NCI-H82 (cell line): Measurements from ENCODE around the gene CYB561D1.
"Not testable (repeated sequence)": the region's sequence is repeated elsewhere in the genome, so short reads cannot be mapped to it uniquely, and the experiment has no call there.

Experiments used
- DNase-seq: peaks from one replicate; lab custom pipeline; 2025; lab: John Stamatoyannopoulos, UW

Gene CYB561D1

DNA sequence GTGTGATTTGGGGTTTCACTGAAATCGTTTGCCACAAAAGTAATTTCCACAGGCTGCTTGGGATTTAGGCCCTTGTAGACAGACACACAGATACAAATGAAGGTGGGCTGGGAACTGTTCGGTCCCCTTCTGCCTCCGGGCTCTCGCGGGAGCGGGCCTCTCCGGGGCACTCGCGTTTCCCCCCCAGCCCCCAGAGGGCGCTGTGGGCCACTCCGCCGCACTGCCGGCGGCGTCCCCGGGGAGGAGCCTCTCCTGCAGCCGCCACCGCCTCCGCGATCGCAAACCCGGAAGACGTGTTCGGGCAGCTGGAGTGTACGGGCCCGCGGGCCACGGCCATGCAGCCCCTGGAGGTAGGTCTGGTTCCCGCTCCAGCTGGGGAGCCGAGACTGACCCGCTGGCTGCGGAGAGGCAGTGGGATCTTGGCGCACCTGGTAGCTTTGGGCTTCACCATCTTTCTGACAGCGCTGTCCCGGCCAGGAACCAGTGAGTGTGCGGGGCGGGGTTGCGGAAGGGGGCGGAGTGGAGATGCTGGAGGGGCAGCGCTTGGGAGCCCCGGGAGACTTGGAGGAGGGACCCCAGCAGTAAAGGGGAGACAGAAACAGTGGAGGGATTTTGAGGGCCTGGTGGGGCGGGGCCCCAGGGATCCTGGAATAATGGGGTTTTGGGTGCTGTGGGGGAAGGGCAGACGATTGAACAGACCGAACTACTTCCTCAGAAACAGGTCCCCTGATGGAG is at the start of gene CYB561D1:
Gene CYB561D1 (plus strand): TSS at position 290 of the 735 bp plus-strand sequence. CDS start 46 bp downstream, at position 336.
- DNase-seq = peak; percentile 90

- peak; percentile 30 for DNase-seq
Observed at GRCh38 chr1:109444346-109444745, 49.5 kb upstream of the CYB561D1 start.

- not testable (repeated sequence) for DNase-seq
Observed at GRCh38 chr1:109445949-109446695, 47.8 kb upstream of the CYB561D1 start.

DNA sequence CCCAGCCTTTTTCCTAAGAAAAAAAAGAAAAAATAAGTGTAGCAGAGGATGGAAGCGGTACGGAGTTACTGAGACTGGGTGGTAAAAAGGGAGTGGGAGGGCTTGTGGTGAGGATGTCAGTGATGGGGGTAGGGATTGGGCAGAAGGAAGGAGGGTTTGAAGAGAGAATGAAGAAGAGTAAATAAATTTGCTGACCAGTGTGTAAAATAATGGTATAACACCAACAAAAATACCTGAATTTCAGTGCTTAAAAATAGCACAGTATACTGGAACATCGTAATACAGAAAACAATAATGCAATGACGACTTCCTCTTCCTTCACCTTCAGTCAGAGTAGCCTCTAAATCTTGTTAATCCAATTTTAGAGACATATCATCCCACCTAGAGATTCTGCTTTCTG is 46.4 kb upstream of the CYB561D1 start:
- DNase-seq = no peak

GRCh38 chr1:109454497-109455133 is 39.3 kb upstream of the CYB561D1 start:
- DNase-seq = no peak

DNA sequence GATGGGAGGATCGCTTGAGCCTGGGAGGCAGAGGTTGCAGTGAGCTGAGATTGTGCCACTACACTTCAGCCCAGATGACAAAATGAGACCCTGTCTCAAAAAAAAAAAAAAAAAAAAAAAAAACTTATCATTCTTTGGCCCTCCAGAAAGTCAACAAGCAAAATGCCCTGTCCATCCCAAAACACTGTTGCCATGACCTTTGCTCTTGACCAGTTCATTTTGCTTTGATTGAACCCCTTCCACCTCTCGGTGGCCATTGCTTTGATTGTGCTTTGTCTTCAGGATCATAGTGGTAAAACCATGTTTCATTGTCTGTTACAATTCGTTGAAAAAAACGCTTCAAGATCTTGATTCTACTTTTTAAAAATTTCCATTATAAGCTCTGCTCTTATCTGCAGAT is 36.1 kb upstream of the CYB561D1 start:
- no peak for DNase-seq

- DNase-seq = no peak
Observed at GRCh38 chr1:109466125-109466451, 27.8 kb upstream of the CYB561D1 start.

DNA sequence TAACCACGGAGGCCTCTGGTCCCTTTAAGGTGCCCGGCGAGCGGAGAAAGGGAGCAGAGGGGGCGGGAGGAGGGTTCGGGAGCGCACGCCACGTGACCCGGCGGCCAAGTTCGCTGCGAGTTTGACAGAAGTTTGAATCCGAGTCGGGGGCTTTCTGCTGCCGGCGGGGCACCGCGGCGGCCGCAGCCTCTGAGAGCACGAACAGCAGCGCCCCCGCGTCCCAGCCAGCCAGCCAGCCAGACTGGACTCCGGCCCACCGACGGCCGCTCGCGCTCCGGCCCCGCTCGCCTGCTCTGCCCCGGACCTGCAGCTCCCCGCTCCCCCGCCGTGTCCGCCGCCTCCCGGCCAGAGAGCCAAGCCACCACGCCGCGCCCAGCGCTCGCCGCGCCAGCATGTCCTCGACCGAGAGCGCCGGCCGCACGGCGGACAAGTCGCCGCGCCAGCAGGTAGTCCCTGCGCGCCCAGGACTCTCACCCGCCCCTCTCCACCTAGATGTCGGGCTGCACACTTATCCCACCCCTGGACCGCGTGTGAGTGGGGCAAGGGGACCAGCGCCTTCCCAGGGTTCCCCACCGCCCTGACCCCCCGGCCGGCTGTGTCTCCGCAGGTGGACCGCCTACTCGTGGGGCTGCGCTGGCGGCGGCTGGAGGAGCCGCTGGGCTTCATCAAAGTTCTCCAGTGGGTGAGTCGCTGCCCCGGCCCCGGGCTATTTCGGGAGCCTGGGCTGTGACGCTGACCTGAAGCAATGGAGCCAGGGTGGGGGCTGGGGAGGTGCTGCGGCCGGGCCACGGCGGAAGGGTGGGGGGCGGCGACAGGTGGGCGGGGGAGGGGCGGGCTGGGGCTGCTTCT is 27.2 kb upstream of the CYB561D1 start, which contains the start of gene SYPL2:
Gene SYPL2 (plus strand): TSS at position 95 of the 849 bp plus-strand sequence. CDS start 298 bp downstream, at position 393.
- DNase-seq = peak; percentile 36

GRCh38 chr1:109467301-109467777 is 26.6 kb upstream of the CYB561D1 start:
- no peak for DNase-seq

DNA sequence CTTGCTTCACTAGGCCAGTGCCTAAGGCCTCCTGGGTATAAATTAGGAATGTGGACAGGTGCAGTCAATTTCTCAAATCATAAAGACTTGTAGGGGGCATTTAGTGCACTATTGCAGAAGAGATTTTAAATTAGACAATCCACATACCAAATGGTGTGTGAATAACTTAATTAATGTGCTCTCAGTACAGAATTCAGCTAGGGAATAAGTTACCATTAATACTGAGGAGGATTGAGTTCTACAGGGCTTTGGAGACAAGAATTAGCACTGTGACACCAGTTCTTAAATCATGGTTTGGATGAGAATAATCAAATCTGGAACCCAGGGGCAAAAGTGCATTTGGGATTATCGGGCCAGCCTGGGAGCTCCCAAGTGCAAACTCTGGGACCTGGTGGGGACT is 25.8 kb upstream of the CYB561D1 start:
- DNase-seq = no peak

- no peak for DNase-seq
Observed at GRCh38 chr1:109468903-109469302, 25.0 kb upstream of the CYB561D1 start.

GRCh38 chr1:109470245-109470644 is 23.6 kb upstream of the CYB561D1 start:
- no peak for DNase-seq

DNA sequence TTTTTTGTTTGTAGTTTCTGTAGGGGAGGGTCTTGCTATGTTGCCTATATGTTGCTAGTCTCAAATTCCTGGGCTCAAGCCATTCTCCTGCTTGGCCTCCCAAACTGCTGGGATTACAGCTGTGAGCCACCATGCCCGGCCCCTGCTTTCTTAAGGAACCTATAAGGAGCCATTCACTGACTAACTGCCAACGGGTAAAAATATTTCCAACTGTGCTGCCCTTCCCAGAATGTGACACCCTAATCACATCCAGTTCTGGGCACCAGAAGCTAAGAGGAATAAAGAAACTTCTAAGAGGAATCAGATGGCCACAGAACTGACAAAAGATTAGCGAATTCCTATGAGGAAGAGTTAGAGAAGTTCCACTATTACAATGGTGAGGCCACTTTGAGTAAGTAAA is 21.1 kb upstream of the CYB561D1 start:
- DNase-seq = no peak

DNA sequence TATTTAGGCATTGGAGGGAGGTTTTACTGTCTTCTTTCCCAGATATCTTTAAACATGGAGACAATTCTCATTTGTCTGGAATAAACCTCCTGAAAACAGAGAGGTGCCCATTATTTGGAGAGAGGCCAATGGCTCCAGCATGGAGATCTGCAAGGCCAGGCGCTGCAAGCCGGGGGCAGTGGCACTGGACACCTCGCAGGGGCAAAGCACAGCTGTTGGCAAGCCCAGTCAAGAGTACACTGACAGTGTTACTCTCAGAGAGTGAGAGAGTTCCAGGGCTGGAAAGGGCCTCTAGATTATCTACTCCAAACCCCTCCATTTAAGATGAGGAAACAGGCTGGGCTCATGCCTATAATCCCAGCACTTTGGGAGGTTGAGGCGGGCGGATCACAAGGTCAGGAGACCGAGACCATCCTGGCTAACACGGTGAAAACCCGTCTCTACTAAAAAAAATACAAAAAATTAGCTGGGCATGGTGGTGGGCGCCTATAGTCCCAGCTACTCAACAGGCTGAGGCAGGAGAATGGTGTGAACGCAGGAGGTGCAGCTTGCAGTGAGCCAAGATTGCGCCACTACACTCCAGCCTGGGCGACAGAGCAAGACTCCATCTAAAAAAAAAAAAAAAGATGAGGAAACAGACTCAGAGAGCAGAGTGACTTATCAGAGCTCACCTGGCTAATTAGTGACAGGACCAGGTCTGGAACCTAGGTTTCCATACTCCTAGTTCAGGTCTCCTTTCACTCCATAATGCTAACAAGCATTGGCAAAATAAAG is 20.4 kb upstream of the CYB561D1 start:
- not testable (repeated sequence) for DNase-seq

DNA sequence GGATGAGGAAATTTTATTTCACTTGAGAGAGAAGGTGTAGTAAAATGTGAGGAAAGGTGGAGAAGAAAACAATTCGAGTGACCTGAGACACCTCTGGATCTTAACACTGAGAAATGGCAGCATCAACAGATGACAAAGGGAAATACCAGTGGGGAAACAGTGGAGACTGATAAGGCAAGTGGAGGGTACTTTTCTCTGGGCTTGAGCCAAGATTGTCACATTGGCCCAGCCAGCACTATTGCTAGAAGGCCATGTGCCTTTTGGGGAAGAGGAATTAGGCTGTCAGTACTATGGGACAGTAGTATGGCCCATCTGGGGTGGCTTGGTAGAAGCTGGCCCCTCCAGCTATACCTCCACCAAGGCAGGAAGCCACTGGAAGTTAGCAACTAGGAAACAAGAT is 19.2 kb upstream of the CYB561D1 start:
- no peak for DNase-seq

- no peak for DNase-seq
Observed at GRCh38 chr1:109475261-109475660, 18.6 kb upstream of the CYB561D1 start.

DNA sequence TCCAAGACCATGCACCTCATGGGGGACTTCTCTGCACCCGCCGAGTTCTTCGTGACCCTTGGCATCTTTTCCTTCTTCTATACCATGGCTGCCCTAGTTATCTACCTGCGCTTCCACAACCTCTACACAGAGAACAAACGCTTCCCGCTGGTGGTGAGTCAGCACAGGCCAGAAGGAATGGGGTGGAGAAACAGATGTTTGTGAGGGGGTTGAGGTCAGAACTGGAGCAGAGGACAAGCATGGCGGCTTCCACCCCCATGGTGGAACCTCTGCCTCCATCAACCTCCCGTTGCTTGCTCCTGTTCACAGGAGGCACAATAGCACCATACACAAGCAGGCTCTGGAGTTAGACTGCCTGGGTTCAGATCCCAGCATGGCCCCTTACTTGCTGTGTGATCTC is 17.1 kb upstream of the CYB561D1 start:
- DNase-seq = no peak

DNA sequence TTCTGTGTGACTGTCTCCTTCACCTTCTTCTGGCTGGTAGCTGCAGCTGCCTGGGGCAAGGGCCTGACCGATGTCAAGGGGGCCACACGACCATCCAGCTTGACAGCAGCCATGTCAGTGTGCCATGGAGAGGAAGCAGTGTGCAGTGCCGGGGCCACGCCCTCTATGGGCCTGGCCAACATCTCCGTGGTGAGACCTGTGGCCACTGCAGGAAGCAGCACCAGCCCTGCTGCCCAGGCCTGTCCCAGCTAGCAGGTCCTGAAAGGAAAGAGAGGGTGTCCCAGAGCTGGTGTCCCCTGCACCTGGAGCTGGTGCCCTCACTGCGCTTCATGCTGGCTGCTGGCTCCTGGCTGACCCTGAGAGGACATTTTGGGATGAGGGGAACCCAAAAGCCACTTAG is 16.1 kb upstream of the CYB561D1 start:
- no peak for DNase-seq

DNA sequence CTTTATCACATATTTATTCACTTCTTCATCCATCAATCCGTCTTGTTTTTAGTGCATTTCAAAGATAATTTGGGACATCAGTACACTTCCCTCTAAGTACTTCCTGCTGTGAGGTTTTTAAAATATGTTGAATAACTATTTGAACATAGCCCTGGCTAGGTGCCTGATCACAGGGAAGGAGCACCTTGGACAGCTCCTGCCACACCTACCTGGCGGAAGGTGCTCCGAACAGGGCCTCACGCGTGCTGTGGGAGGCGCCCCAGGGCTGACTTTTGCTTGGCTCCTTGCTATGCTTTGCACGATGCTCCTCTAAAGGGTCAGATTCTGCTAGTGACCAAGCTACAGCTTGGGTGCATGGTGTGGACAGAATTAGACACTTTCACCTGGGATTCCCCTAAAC is 15.1 kb upstream of the CYB561D1 start:
- DNase-seq = no peak

- DNase-seq = no peak
Observed at GRCh38 chr1:109479311-109479710, 14.6 kb upstream of the CYB561D1 start.

GRCh38 chr1:109479901-109480300 is 14.0 kb upstream of the CYB561D1 start:
- no peak for DNase-seq
